WTC11 (cell line): ENCODE measurements around the gene SPDYA. TPM values are rescaled to one million over a fixed set of nuclear protein-coding genes. Genes with fewer than 3 reads are reported as not detected.

Experiments
- CREB1 ChIP-seq: sonication (generic); formaldehyde crosslinking; IDR thresholded peaks from 2 replicates; pipeline ENCODE4 v1.8.0; 2023; ENCODE audit warnings: mild to moderate bottlenecking, missing genetic modification reagents
- IRF2 ChIP-seq: sonication (generic); formaldehyde crosslinking; IDR thresholded peaks from 2 replicates; pipeline ENCODE4 v1.8.0; 2022; ENCODE audit warnings: low read depth, missing genetic modification reagents, borderline replicate concordance
- MXD4 ChIP-seq: fragments of 250-450 bp; sonication (Bioruptor Pico); IDR thresholded peaks from 2 replicates; pipeline ENCODE4 v1.8.0; 2021; ENCODE audit warnings: mild to moderate bottlenecking, moderate library complexity, borderline replicate concordance
- NFYB ChIP-seq: sonication (generic); formaldehyde crosslinking; conservative IDR thresholded peaks from 2 replicates; pipeline ENCODE4 v1.8.0; 2022; ENCODE audit warnings: low read depth, missing genetic modification reagents
- OVOL2 ChIP-seq: fragments of 250-450 bp; sonication (Bioruptor Pico); IDR thresholded peaks from 2 replicates; pipeline ENCODE4 v1.9.0; 2021; ENCODE audit warnings: mild to moderate bottlenecking, borderline replicate concordance
- RORB ChIP-seq: fragments of 250-450 bp; sonication (Bioruptor Pico); IDR thresholded peaks from 2 replicates; pipeline ENCODE4 v1.9.0; 2021; ENCODE audit warnings: mild to moderate bottlenecking
- ZBTB21 ChIP-seq: sonication (generic); formaldehyde crosslinking; IDR thresholded peaks from 2 replicates; pipeline ENCODE4 v1.8.1; 2023; ENCODE audit warnings: mild to moderate bottlenecking, missing genetic modification reagents, borderline replicate concordance
- ZNF121 ChIP-seq: sonication (generic); formaldehyde crosslinking; IDR thresholded peaks from 2 replicates; pipeline ENCODE4 v1.8.0; 2023; ENCODE audit warnings: missing genetic modification reagents
- ZNF219 ChIP-seq: sonication (generic); formaldehyde crosslinking; IDR thresholded peaks from 2 replicates; pipeline ENCODE4 v1.8.0; 2023; ENCODE audit warnings: missing genetic modification reagents, mild to moderate bottlenecking, borderline replicate concordance
- ZNF671 ChIP-seq: fragments of 250-450 bp; sonication (Bioruptor Pico); IDR thresholded peaks from 2 replicates; pipeline ENCODE4 v1.8.0; 2021; ENCODE audit warnings: mild to moderate bottlenecking
- total RNA-seq: library from RNA; stranded (reverse); gene quantifications from 3 replicates; pipeline ENCODE4 v1.2.3, GENCODE V29; 2021
- TF ChIP-seq, protein P1 (sequence below): sonication (generic); formaldehyde crosslinking; IDR thresholded peaks from 2 replicates; pipeline ENCODE4 v1.8.0; 2023; ENCODE audit warnings: missing genetic modification reagents, mild to moderate bottlenecking, borderline replicate concordance
- TF ChIP-seq, protein P2 (sequence below): sonication (generic); formaldehyde crosslinking; IDR thresholded peaks from 2 replicates; pipeline ENCODE4 v1.8.1; 2023; ENCODE audit warnings: mild to moderate bottlenecking, missing genetic modification reagents
- TF ChIP-seq, protein P3 (sequence below): sonication (generic); formaldehyde crosslinking; IDR thresholded peaks from 2 replicates; pipeline ENCODE4 v1.8.1; 2022; ENCODE audit warnings: low read depth, missing genetic modification reagents, borderline replicate concordance
- TF ChIP-seq, protein P4 (sequence below): sonication (generic); formaldehyde crosslinking; IDR thresholded peaks from 2 replicates; pipeline ENCODE4 v1.8.1; 2023; ENCODE audit warnings: mild to moderate bottlenecking, moderate library complexity, missing genetic modification reagents
- TF ChIP-seq, protein P5 (sequence below): sonication (generic); formaldehyde crosslinking; IDR thresholded peaks from 2 replicates; pipeline ENCODE4 v1.8.0; 2023; ENCODE audit warnings: mild to moderate bottlenecking, missing genetic modification reagents
- TF ChIP-seq, protein P6 (sequence below): sonication (generic); formaldehyde crosslinking; IDR thresholded peaks from 2 replicates; pipeline ENCODE4 v1.8.0; 2022; ENCODE audit warnings: mild to moderate bottlenecking, missing genetic modification reagents
- TF ChIP-seq, protein P7 (sequence below): sonication (generic); formaldehyde crosslinking; IDR thresholded peaks from 2 replicates; pipeline ENCODE4 v1.8.1; 2023; ENCODE audit warnings: mild to moderate bottlenecking, missing genetic modification reagents, borderline replicate concordance
- TF ChIP-seq, protein P8 (sequence below): sonication (generic); formaldehyde crosslinking; IDR thresholded peaks from 2 replicates; pipeline ENCODE4 v1.8.1; 2023; ENCODE audit warnings: mild to moderate bottlenecking, missing genetic modification reagents, moderate library complexity

Gene SPDYA
- total RNA-seq, 1 experiment from 2014 or later: 0.61 TPM

DNA sequence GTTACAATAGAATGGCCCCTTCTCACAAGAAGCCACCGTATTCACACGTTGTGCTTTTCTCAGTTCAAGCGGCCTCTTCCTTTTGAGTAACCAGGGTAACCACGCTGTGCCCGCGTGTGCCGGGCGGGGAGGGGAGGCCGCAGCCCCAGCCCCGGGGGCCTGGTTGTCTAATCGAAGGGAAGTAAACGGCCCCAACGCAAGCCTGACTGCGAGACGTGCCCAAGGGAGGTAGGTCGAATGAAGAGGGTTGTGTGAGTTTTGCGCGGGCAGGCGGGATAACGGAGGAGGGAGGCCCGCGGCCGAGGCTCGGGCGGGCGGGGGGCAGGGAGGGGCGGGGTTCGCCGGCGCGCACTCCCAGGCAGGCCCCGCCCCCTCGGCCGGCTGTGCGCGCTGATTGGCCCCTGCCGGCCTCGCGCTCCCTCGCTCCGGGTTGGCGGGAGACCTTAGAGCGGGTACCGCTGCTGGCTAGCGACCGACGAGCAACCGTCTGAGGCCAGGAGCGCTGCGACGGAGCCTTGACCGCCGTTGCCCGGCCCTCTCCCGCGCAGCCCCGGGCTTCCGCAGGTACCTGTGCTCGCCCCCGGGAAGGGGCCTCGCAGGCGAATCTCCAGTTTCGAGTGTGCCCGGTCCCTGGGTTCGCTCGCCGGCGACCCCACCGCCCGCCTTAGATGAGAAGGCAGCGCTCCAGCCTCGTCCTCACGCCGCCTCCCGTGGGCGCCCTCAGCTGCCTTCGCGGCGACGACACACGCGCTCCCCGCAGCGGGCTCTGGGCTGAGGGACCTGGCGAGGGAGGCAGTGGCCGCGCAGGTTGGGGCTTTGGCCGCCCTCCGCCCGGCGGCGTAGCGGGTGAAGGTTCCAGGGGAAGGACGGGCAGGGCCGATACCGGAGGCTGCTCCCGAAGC lies at the start of gene SPDYA (continued):
- TF ChIP-seq, protein P1, sequence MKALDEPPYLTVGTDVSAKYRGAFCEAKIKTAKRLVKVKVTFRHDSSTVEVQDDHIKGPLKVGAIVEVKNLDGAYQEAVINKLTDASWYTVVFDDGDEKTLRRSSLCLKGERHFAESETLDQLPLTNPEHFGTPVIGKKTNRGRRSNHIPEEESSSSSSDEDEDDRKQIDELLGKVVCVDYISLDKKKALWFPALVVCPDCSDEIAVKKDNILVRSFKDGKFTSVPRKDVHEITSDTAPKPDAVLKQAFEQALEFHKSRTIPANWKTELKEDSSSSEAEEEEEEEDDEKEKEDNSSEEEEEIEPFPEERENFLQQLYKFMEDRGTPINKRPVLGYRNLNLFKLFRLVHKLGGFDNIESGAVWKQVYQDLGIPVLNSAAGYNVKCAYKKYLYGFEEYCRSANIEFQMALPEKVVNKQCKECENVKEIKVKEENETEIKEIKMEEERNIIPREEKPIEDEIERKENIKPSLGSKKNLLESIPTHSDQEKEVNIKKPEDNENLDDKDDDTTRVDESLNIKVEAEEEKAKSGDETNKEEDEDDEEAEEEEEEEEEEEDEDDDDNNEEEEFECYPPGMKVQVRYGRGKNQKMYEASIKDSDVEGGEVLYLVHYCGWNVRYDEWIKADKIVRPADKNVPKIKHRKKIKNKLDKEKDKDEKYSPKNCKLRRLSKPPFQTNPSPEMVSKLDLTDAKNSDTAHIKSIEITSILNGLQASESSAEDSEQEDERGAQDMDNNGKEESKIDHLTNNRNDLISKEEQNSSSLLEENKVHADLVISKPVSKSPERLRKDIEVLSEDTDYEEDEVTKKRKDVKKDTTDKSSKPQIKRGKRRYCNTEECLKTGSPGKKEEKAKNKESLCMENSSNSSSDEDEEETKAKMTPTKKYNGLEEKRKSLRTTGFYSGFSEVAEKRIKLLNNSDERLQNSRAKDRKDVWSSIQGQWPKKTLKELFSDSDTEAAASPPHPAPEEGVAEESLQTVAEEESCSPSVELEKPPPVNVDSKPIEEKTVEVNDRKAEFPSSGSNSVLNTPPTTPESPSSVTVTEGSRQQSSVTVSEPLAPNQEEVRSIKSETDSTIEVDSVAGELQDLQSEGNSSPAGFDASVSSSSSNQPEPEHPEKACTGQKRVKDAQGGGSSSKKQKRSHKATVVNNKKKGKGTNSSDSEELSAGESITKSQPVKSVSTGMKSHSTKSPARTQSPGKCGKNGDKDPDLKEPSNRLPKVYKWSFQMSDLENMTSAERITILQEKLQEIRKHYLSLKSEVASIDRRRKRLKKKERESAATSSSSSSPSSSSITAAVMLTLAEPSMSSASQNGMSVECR (CRISPR knock-in tag): peak; percentile 56; the same call in 1 of the 2 replicates
- TF ChIP-seq, protein P2, sequence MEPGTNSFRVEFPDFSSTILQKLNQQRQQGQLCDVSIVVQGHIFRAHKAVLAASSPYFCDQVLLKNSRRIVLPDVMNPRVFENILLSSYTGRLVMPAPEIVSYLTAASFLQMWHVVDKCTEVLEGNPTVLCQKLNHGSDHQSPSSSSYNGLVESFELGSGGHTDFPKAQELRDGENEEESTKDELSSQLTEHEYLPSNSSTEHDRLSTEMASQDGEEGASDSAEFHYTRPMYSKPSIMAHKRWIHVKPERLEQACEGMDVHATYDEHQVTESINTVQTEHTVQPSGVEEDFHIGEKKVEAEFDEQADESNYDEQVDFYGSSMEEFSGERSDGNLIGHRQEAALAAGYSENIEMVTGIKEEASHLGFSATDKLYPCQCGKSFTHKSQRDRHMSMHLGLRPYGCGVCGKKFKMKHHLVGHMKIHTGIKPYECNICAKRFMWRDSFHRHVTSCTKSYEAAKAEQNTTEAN (CRISPR knock-in tag): peak; percentile 92
- TF ChIP-seq, protein P3, sequence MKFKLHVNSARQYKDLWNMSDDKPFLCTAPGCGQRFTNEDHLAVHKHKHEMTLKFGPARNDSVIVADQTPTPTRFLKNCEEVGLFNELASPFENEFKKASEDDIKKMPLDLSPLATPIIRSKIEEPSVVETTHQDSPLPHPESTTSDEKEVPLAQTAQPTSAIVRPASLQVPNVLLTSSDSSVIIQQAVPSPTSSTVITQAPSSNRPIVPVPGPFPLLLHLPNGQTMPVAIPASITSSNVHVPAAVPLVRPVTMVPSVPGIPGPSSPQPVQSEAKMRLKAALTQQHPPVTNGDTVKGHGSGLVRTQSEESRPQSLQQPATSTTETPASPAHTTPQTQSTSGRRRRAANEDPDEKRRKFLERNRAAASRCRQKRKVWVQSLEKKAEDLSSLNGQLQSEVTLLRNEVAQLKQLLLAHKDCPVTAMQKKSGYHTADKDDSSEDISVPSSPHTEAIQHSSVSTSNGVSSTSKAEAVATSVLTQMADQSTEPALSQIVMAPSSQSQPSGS (CRISPR knock-in tag): peak; percentile 85; the same call in 1 of the 2 replicates
- TF ChIP-seq, protein P4, sequence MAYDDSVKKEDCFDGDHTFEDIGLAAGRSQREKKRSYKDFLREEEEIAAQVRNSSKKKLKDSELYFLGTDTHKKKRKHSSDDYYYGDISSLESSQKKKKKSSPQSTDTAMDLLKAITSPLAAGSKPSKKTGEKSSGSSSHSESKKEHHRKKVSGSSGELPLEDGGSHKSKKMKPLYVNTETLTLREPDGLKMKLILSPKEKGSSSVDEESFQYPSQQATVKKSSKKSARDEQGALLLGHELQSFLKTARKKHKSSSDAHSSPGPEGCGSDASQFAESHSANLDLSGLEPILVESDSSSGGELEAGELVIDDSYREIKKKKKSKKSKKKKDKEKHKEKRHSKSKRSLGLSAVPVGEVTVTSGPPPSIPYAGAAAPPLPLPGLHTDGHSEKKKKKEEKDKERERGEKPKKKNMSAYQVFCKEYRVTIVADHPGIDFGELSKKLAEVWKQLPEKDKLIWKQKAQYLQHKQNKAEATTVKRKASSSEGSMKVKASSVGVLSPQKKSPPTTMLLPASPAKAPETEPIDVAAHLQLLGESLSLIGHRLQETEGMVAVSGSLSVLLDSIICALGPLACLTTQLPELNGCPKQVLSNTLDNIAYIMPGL (CRISPR knock-in tag): peak; percentile 68; the same call in 1 of the 2 replicates
- TF ChIP-seq, protein P5, sequence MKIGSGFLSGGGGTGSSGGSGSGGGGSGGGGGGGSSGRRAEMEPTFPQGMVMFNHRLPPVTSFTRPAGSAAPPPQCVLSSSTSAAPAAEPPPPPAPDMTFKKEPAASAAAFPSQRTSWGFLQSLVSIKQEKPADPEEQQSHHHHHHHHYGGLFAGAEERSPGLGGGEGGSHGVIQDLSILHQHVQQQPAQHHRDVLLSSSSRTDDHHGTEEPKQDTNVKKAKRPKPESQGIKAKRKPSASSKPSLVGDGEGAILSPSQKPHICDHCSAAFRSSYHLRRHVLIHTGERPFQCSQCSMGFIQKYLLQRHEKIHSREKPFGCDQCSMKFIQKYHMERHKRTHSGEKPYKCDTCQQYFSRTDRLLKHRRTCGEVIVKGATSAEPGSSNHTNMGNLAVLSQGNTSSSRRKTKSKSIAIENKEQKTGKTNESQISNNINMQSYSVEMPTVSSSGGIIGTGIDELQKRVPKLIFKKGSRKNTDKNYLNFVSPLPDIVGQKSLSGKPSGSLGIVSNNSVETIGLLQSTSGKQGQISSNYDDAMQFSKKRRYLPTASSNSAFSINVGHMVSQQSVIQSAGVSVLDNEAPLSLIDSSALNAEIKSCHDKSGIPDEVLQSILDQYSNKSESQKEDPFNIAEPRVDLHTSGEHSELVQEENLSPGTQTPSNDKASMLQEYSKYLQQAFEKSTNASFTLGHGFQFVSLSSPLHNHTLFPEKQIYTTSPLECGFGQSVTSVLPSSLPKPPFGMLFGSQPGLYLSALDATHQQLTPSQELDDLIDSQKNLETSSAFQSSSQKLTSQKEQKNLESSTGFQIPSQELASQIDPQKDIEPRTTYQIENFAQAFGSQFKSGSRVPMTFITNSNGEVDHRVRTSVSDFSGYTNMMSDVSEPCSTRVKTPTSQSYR (CRISPR knock-in tag): peak; percentile 91
- TF ChIP-seq, protein P6, sequence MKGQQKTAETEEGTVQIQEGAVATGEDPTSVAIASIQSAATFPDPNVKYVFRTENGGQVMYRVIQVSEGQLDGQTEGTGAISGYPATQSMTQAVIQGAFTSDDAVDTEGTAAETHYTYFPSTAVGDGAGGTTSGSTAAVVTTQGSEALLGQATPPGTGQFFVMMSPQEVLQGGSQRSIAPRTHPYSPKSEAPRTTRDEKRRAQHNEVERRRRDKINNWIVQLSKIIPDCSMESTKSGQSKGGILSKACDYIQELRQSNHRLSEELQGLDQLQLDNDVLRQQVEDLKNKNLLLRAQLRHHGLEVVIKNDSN (CRISPR knock-in tag): peak; percentile 72; the same call in 1 of the 2 replicates
- TF ChIP-seq ZBTB21 (CRISPR knock-in tag): peak; percentile 79
- TF ChIP-seq, protein P7, sequence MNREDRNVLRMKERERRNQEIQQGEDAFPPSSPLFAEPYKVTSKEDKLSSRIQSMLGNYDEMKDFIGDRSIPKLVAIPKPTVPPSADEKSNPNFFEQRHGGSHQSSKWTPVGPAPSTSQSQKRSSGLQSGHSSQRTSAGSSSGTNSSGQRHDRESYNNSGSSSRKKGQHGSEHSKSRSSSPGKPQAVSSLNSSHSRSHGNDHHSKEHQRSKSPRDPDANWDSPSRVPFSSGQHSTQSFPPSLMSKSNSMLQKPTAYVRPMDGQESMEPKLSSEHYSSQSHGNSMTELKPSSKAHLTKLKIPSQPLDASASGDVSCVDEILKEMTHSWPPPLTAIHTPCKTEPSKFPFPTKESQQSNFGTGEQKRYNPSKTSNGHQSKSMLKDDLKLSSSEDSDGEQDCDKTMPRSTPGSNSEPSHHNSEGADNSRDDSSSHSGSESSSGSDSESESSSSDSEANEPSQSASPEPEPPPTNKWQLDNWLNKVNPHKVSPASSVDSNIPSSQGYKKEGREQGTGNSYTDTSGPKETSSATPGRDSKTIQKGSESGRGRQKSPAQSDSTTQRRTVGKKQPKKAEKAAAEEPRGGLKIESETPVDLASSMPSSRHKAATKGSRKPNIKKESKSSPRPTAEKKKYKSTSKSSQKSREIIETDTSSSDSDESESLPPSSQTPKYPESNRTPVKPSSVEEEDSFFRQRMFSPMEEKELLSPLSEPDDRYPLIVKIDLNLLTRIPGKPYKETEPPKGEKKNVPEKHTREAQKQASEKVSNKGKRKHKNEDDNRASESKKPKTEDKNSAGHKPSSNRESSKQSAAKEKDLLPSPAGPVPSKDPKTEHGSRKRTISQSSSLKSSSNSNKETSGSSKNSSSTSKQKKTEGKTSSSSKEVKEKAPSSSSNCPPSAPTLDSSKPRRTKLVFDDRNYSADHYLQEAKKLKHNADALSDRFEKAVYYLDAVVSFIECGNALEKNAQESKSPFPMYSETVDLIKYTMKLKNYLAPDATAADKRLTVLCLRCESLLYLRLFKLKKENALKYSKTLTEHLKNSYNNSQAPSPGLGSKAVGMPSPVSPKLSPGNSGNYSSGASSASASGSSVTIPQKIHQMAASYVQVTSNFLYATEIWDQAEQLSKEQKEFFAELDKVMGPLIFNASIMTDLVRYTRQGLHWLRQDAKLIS (CRISPR knock-in tag): 0 out of 2 replicates have a peak, but pooled peaks have one; percentile 91
- peak; percentile 74 for TF ChIP-seq NFYB
- TF ChIP-seq RORB (CRISPR knock-in tag): no peak
- TF ChIP-seq ZNF219: peak; percentile 75; the same call in 1 of the 2 replicates
- peak; percentile 5; the same call in 1 of the 2 replicates for TF ChIP-seq ZNF121 (CRISPR knock-in tag)
- no peak for TF ChIP-seq OVOL2
- TF ChIP-seq, protein P8, sequence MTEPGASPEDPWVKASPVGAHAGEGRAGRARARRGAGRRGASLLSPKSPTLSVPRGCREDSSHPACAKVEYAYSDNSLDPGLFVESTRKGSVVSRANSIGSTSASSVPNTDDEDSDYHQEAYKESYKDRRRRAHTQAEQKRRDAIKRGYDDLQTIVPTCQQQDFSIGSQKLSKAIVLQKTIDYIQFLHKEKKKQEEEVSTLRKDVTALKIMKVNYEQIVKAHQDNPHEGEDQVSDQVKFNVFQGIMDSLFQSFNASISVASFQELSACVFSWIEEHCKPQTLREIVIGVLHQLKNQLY: no peak
- no peak for TF ChIP-seq MXD4 (CRISPR knock-in tag)
- TF ChIP-seq CREB1: peak; percentile 91
- no peak; the same call in 1 of the 2 replicates for TF ChIP-seq IRF2 (CRISPR knock-in tag)
- no peak for TF ChIP-seq ZNF671 (CRISPR knock-in tag)
